Keratinocyte (primary cell): ENCODE results near the gene ENTR1. TPM values are rescaled to one million over a fixed set of nuclear protein-coding genes. Genes with fewer than 3 reads are reported as not detected.

Experiments
- DNase-seq: peaks from one replicate; pipeline ENCODE4 v3.0.0-alpha.2; 2011; ENCODE audit warnings: low read depth, missing footprints, low spot score
- FAIRE-seq: peaks from 2 replicates; lab custom pipeline; 2011; peaks lifted over from hg19 to GRCh38; lab: Jason Lieb, UNC
- H2AFZ ChIP-seq: 2 replicates; pipeline ENCODE4 v1.6.0; 2012; ENCODE audit warnings: low read length, control low read depth, inconsistent platforms; ENCODE audit not compliant: control insufficient read depth
- H3K27ac ChIP-seq: 2 replicates; pipeline ENCODE4 v1.5.1; 2011; ENCODE audit warnings: low read length; ENCODE audit not compliant: control insufficient read depth, insufficient read depth
- H3K27me3 ChIP-seq: 3 replicates; pipeline ENCODE4 v1.6.0; 2011; ENCODE audit warnings: low read length; ENCODE audit not compliant: control insufficient read depth, insufficient read depth; ENCODE audit errors: extremely low read depth
- H3K36me3 ChIP-seq, 2 experiments: 2 replicates in 1 of 2; 3 replicates in 1 of 2; pipeline ENCODE4 v1.5.1; 2011; ENCODE audit warnings: low read length in 2 of 2, mild to moderate bottlenecking in 1 of 2; ENCODE audit not compliant: control insufficient read depth in 2 of 2, insufficient read depth in 2 of 2; ENCODE audit errors: extremely low read depth in 1 of 2
- H3K4me1 ChIP-seq: 3 replicates; pipeline ENCODE4 v1.5.1; 2011; ENCODE audit warnings: low read length; ENCODE audit not compliant: control insufficient read depth, insufficient read depth; ENCODE audit errors: extremely low read depth
- H3K4me2 ChIP-seq: 3 replicates; pipeline ENCODE4 v1.6.0; 2011; ENCODE audit warnings: low read depth, low read length; ENCODE audit not compliant: control insufficient read depth, insufficient read depth; ENCODE audit errors: extremely low read depth
- H3K4me3 ChIP-seq, 3 experiments: fragments of 200-600 bp in 1 of 3; sonication (generic) in 1 of 3; 2 replicates in 2 of 3; 3 replicates in 1 of 3; pipeline ENCODE4 v1.5.1; 2011 to 2016; ENCODE audit warnings: low read length in 3 of 3, mild to moderate bottlenecking in 3 of 3, control low read depth in 2 of 3, inconsistent platforms in 1 of 3, low read depth in 1 of 3, mixed read lengths in 1 of 3, mixed run types in 1 of 3, moderate library complexity in 1 of 3; ENCODE audit not compliant: control insufficient read depth in 2 of 3, insufficient read depth in 2 of 3; ENCODE audit errors: extremely low read depth in 1 of 3
- H3K79me2 ChIP-seq: 2 replicates; pipeline ENCODE4 v1.6.0; 2012; ENCODE audit warnings: low read length; ENCODE audit not compliant: control insufficient read depth, insufficient read depth
- H3K9ac ChIP-seq: 3 replicates; pipeline ENCODE4 v1.6.0; 2011; ENCODE audit warnings: low read length; ENCODE audit not compliant: control insufficient read depth, insufficient read depth; ENCODE audit errors: extremely low read depth
- H3K9me1 ChIP-seq: 3 replicates; pipeline ENCODE4 v1.6.0; 2011; ENCODE audit warnings: low read length; ENCODE audit not compliant: control insufficient read depth, insufficient read depth; ENCODE audit errors: extremely low read depth
- H3K9me3 ChIP-seq: 2 replicates; pipeline ENCODE4 v1.5.1; 2012; ENCODE audit warnings: low read depth, low read length; ENCODE audit not compliant: control insufficient read depth
- H4K20me1 ChIP-seq: 3 replicates; pipeline ENCODE4 v1.6.0; 2011; ENCODE audit warnings: low read length; ENCODE audit not compliant: control insufficient read depth, insufficient read depth; ENCODE audit errors: extremely low read depth
- EZH2 ChIP-seq: IDR thresholded peaks from one replicate; pipeline ENCODE4 v1.6.1; 2012; ENCODE audit warnings: inconsistent platforms, mild to moderate bottlenecking, low read length, moderate library complexity
- dilution Hi-C: fragments of 300-500 bp; cut with MboI; formaldehyde crosslinking; loops from one replicate; pipeline ENCODE4 v1.7.0; 2020; ENCODE audit warnings: low sequenced_read_pairs; ENCODE audit not compliant: extremely low pct_ligation_motif_present
- polyA plus RNA-seq, 5 experiments: library from polyadenylated mRNA; depleted of rRNA in 3 of 5; stranded (reverse) in 3 of 5; stranded (forward) in 1 of 5; unstranded in 1 of 5; fragments of >200 nt; gene quantifications; 1 replicate in 1 of 5; 2 replicates in 3 of 5; 3 replicates in 1 of 5; pipeline versions ENCODE4 v1.2.1 to v1.2.3, GENCODE V29; 2011 to 2012; ENCODE audit warnings: missing spikeins in 2 of 5, low read depth in 1 of 5, low replicate concordance in 1 of 5
- TF ChIP-seq, protein P1 (sequence below), 3 experiments: IDR thresholded peaks in 1 of 3; conservative IDR thresholded peaks in 1 of 3; optimal IDR thresholded peaks in 1 of 3; 2 replicates in 2 of 3; 3 replicates in 1 of 3; pipeline versions ENCODE3 to v1.5.1; 2011; ENCODE audit warnings: low read length in 3 of 3, mild to moderate bottlenecking in 3 of 3, moderate library complexity in 2 of 3, control low read depth in 1 of 3, inconsistent platforms in 1 of 3; ENCODE audit not compliant: insufficient read depth in 2 of 3; ENCODE audit errors: extremely low read depth in 1 of 3

Gene ENTR1
- polyA plus RNA-seq, 1 donor (not counting 4 experiments of a cell fraction or from before 2014, with no cell fraction given) = 46.5 TPM

DNA sequence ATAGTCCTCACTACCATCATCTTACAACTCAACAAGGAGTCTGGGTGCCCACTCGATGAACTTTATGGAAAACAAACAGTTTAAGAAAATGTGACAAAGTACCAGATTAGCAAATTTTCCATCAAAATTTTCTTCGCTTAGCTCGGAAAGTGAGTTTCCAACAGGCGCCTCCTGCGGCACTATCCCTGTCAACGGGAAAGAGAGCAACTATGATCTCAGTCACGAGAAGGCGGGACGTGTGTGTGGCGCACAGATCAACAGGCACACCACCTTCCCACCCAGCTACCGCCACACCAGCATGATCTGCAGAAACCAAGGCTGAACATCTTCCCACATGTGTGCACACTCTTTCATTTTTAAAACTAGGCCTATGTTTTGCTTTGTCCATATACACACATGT lies 42.9 kb upstream of the ENTR1 start:
- Histone ChIP-seq H3K36me3 (peaks cover 54 to 57% of the 10 kb centered on the region in 2 experiments), H3K9me1 (no peaks in the 10 kb centered on the region), H3K79me2 (no peaks in the 10 kb centered on the region), H2AFZ (no peak overlapping the region), H4K20me1 (peaks cover 3% of the 10 kb centered on the region), H3K4me3 (no peak overlapping the region), H3K27me3 (no peaks in the 10 kb centered on the region), H3K27ac (no peak overlapping the region), H3K9me3 (no peaks in the 10 kb centered on the region), H3K4me1 (no peaks in the 10 kb centered on the region), H3K9ac (no peak overlapping the region), H3K4me2 (no peak overlapping the region)
- FAIRE-seq (no peak), DNase-seq (no peak)
- dilution Hi-C loops = no loop called here
- TF ChIP-seq, protein P1, sequence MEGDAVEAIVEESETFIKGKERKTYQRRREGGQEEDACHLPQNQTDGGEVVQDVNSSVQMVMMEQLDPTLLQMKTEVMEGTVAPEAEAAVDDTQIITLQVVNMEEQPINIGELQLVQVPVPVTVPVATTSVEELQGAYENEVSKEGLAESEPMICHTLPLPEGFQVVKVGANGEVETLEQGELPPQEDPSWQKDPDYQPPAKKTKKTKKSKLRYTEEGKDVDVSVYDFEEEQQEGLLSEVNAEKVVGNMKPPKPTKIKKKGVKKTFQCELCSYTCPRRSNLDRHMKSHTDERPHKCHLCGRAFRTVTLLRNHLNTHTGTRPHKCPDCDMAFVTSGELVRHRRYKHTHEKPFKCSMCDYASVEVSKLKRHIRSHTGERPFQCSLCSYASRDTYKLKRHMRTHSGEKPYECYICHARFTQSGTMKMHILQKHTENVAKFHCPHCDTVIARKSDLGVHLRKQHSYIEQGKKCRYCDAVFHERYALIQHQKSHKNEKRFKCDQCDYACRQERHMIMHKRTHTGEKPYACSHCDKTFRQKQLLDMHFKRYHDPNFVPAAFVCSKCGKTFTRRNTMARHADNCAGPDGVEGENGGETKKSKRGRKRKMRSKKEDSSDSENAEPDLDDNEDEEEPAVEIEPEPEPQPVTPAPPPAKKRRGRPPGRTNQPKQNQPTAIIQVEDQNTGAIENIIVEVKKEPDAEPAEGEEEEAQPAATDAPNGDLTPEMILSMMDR (optimal IDR thresholded peaks at IDR 0.05 in 1 of 3, IDR thresholded peaks at IDR 0.05 in 1 of 3, conservative IDR thresholded peaks at IDR 0.05 in 1 of 3; ENCODE audit: extremely low read depth in 1 of 3, insufficient read depth in 2 of 3, low read length in 3 of 3) = no peak
- TF ChIP-seq EZH2 = no peak

DNA sequence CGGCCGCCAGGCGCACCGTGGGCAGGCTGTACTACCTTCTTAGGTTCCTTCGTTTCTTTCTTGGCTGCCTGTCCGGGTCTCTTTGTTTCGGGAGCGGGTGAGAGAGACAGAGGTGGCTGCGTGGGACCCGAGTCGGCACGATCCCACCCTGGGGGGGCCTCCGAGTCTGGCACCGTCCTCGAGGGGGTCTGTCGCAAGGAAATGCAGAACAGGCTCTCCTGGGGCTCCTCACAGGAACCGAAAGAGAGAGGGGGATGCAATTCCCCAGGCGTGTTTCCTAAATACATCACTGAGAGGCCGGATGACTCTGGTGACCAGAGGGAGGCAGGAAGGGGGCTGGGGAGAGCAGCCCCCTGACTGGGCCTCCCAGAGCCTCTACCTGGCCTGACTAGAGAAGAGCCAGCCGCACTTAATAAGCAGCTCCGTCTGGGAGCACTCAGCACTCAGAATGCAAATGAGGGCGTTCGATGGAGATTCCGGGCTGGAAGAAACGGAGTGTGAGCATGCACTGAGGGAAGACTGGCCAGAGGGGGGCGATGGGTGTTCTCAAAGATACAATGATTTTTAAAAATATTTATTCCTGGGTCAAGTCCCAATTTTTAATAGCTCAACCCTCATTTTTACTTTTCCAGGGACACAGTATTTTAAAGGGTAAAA lies 40.9 kb upstream of the ENTR1 start:
- Histone ChIP-seq H4K20me1 (no peaks in the 10 kb centered on the region), H2AFZ (no peak overlapping the region), H3K9ac (no peak overlapping the region), H3K9me1 (no peaks in the 10 kb centered on the region), H3K27me3 (no peaks in the 10 kb centered on the region), H3K79me2 (peaks cover 2% of the 10 kb centered on the region), H3K27ac (no peak overlapping the region), H3K4me1 (no peaks in the 10 kb centered on the region), H3K4me3 (no peak overlapping the region), H3K9me3 (no peaks in the 10 kb centered on the region), H3K4me2 (no peak overlapping the region), H3K36me3 (peaks cover 54 to 58% of the 10 kb centered on the region in 2 experiments)
- dilution Hi-C loops = no loop called here
- TF ChIP-seq, protein P1 (optimal IDR thresholded peaks at IDR 0.05 in 1 of 3, IDR thresholded peaks at IDR 0.05 in 1 of 3, conservative IDR thresholded peaks at IDR 0.05 in 1 of 3; ENCODE audit: extremely low read depth in 1 of 3, insufficient read depth in 2 of 3, low read length in 3 of 3) = no peak
- no peak for TF ChIP-seq EZH2
- DNase-seq (no peak), FAIRE-seq (no peak)
